ENCODE data around the gene TSPYL4.

Gene TSPYL4

GRCh38 chr6:116208056-116208785 lies 45.7 kb downstream of the TSPYL4 start:
- Histone ChIP-seq H3K27ac (ENCODE audit: low read depth, low read length) (no peak overlapping the region), H2AFZ (ENCODE audit: low read length, unreplicated experiment) (no peak overlapping the region), H3K79me2 (ENCODE audit: control insufficient read depth, insufficient read depth, low read length, unreplicated experiment) (no peaks in the 10 kb centered on the region), H3K4me3 (ENCODE audit: low read depth, low read length) (no peak overlapping the region), H3K36me3 (ENCODE audit: insufficient read depth, low read length) (no peaks in the 10 kb centered on the region), H3K27me3 (ENCODE audit: insufficient read depth, low read length) (no peaks in the 10 kb centered on the region), H3K4me1 (ENCODE audit: control insufficient read depth, insufficient read depth, low read length, unreplicated experiment) (peaks cover 22% of the 10 kb centered on the region)

- no peak overlapping the region for H3K4me3 ChIP-seq (ENCODE audit: low read depth, low read length)
- H3K27me3 ChIP-seq (ENCODE audit: insufficient read depth, low read length): no peaks in the 10 kb centered on the region
- H3K27ac ChIP-seq (ENCODE audit: low read depth, low read length): no peak overlapping the region
- H3K79me2 ChIP-seq (ENCODE audit: control insufficient read depth, insufficient read depth, low read length, unreplicated experiment): no peaks in the 10 kb centered on the region
- H3K36me3 ChIP-seq (ENCODE audit: insufficient read depth, low read length): no peaks in the 10 kb centered on the region
- H2AFZ ChIP-seq (ENCODE audit: low read length, unreplicated experiment): no peak overlapping the region
- peaks cover 22% of the 10 kb centered on the region for H3K4me1 ChIP-seq (ENCODE audit: control insufficient read depth, insufficient read depth, low read length, unreplicated experiment)
These were observed 47.5 kb downstream of the TSPYL4 start for GRCh38 chr6:116206231-116206903.

GRCh38 chr6:116205281-116205680 lies 48.6 kb downstream of the TSPYL4 start:
- H3K4me3 ChIP-seq (ENCODE audit: low read depth, low read length): no peak overlapping the region
- no peaks in the 10 kb centered on the region for H3K36me3 ChIP-seq (ENCODE audit: insufficient read depth, low read length)
- peaks cover 17% of the 10 kb centered on the region for H3K4me1 ChIP-seq (ENCODE audit: control insufficient read depth, insufficient read depth, low read length, unreplicated experiment)
- no peaks in the 10 kb centered on the region for H3K27me3 ChIP-seq (ENCODE audit: insufficient read depth, low read length)
- H3K27ac ChIP-seq (ENCODE audit: low read depth, low read length): no peak overlapping the region
- H3K79me2 ChIP-seq (ENCODE audit: control insufficient read depth, insufficient read depth, low read length, unreplicated experiment): no peaks in the 10 kb centered on the region
- H2AFZ ChIP-seq (ENCODE audit: low read length, unreplicated experiment): peak overlapping the region; percentile 25

GRCh38 chr6:116201538-116201937 lies 52.3 kb downstream of the TSPYL4 start:
- H2AFZ ChIP-seq (ENCODE audit: low read length, unreplicated experiment): no peak overlapping the region
- H3K27ac ChIP-seq (ENCODE audit: low read depth, low read length): no peak overlapping the region
- no peak overlapping the region for H3K4me3 ChIP-seq (ENCODE audit: low read depth, low read length)
- no peaks in the 10 kb centered on the region for H3K36me3 ChIP-seq (ENCODE audit: insufficient read depth, low read length)
- H3K27me3 ChIP-seq (ENCODE audit: insufficient read depth, low read length): no peaks in the 10 kb centered on the region
- H3K79me2 ChIP-seq (ENCODE audit: control insufficient read depth, insufficient read depth, low read length, unreplicated experiment): no peaks in the 10 kb centered on the region
- H3K4me1 ChIP-seq (ENCODE audit: control insufficient read depth, insufficient read depth, low read length, unreplicated experiment): peaks cover 16% of the 10 kb centered on the region

GRCh38 chr6:116200619-116201249 lies 53.1 kb downstream of the TSPYL4 start:
- H3K27me3 ChIP-seq (ENCODE audit: insufficient read depth, low read length): no peaks in the 10 kb centered on the region
- no peak overlapping the region for H3K4me3 ChIP-seq (ENCODE audit: low read depth, low read length)
- peaks cover 8% of the 10 kb centered on the region for H3K4me1 ChIP-seq (ENCODE audit: control insufficient read depth, insufficient read depth, low read length, unreplicated experiment)
- no peak overlapping the region for H3K27ac ChIP-seq (ENCODE audit: low read depth, low read length)
- no peaks in the 10 kb centered on the region for H3K36me3 ChIP-seq (ENCODE audit: insufficient read depth, low read length)
- H2AFZ ChIP-seq (ENCODE audit: low read length, unreplicated experiment): no peak overlapping the region
- no peaks in the 10 kb centered on the region for H3K79me2 ChIP-seq (ENCODE audit: control insufficient read depth, insufficient read depth, low read length, unreplicated experiment)

Measured in ACC112 (cell line).